HEK293T (cell line): ENCODE results near the gene MYO5B.

Experiments
- BHLHE40 ChIP-seq: fragments of 450-650 bp; IDR thresholded peaks from 2 replicates; pipeline ENCODE4 v1.6.1; 2016; ENCODE audit warnings: mild to moderate bottlenecking, moderate library complexity, borderline replicate concordance
- FOXA1 ChIP-seq: fragments of 450-650 bp; IDR thresholded peaks from 2 replicates; pipeline ENCODE4 v1.6.1; 2016; ENCODE audit warnings: mild to moderate bottlenecking
- FOXM1 ChIP-seq: fragments of 450-650 bp; IDR thresholded peaks from 2 replicates; pipeline ENCODE4 v1.6.1; 2017; ENCODE audit warnings: mild to moderate bottlenecking, borderline replicate concordance
- L3MBTL2 ChIP-seq: fragments of 450-650 bp; conservative IDR thresholded peaks from 2 replicates; pipeline ENCODE4 v1.6.1; 2016; ENCODE audit warnings: mild to moderate bottlenecking
- NFRKB ChIP-seq: fragments of 450-650 bp; IDR thresholded peaks from 2 replicates; pipeline ENCODE4 v1.6.1; 2016; ENCODE audit warnings: mild to moderate bottlenecking, moderate library complexity
- SP1 ChIP-seq: fragments of 450-650 bp; IDR thresholded peaks from 2 replicates; pipeline ENCODE4 v1.6.1; 2017
- TARDBP ChIP-seq: fragments of 450-650 bp; IDR thresholded peaks from 2 replicates; pipeline ENCODE4 v1.6.1; 2016

GRCh38 chr18:50170004-50170403 is 24.9 kb downstream of the MYO5B start:
- TF ChIP-seq SP1 (no peak), L3MBTL2 (no peak), FOXA1 (no peak), FOXM1 (no peak), BHLHE40 (no peak), NFRKB (no peak), TARDBP (no peak)
